ENCODE results near the gene ANGEL1. TPM values are rescaled to one million over a fixed set of nuclear protein-coding genes. Genes with fewer than 3 reads are reported as not detected.
A peak's percentile ranks its signal among the peaks of the same experiment; 100 is the strongest.

ANGEL1 gene, protein sequence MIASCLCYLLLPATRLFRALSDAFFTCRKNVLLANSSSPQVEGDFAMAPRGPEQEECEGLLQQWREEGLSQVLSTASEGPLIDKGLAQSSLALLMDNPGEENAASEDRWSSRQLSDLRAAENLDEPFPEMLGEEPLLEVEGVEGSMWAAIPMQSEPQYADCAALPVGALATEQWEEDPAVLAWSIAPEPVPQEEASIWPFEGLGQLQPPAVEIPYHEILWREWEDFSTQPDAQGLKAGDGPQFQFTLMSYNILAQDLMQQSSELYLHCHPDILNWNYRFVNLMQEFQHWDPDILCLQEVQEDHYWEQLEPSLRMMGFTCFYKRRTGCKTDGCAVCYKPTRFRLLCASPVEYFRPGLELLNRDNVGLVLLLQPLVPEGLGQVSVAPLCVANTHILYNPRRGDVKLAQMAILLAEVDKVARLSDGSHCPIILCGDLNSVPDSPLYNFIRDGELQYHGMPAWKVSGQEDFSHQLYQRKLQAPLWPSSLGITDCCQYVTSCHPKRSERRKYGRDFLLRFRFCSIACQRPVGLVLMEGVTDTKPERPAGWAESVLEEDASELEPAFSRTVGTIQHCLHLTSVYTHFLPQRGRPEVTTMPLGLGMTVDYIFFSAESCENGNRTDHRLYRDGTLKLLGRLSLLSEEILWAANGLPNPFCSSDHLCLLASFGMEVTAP
- 31.7 and 44.0 TPM in 2 replicates for total RNA-seq (2021)
- percentile 71 among the genes with signal in this experiment for Bru-seq, nascent RNA
- BruChase-seq, experiment 1, labeled RNA remaining after a 2-hour chase = percentile 67 among the genes with signal in this experiment
- percentile 79 among the genes with signal in this experiment for BruChase-seq, experiment 2, labeled RNA remaining after a 6-hour chase
- long read RNA-seq, full-length matches to known transcripts = 39 of 55 reads
- long read RNA-seq, partial matches to known transcripts = 6 of 55 reads
- long read RNA-seq, other reads (novel, unspliced or antisense) = 10 of 55 reads

DNA sequence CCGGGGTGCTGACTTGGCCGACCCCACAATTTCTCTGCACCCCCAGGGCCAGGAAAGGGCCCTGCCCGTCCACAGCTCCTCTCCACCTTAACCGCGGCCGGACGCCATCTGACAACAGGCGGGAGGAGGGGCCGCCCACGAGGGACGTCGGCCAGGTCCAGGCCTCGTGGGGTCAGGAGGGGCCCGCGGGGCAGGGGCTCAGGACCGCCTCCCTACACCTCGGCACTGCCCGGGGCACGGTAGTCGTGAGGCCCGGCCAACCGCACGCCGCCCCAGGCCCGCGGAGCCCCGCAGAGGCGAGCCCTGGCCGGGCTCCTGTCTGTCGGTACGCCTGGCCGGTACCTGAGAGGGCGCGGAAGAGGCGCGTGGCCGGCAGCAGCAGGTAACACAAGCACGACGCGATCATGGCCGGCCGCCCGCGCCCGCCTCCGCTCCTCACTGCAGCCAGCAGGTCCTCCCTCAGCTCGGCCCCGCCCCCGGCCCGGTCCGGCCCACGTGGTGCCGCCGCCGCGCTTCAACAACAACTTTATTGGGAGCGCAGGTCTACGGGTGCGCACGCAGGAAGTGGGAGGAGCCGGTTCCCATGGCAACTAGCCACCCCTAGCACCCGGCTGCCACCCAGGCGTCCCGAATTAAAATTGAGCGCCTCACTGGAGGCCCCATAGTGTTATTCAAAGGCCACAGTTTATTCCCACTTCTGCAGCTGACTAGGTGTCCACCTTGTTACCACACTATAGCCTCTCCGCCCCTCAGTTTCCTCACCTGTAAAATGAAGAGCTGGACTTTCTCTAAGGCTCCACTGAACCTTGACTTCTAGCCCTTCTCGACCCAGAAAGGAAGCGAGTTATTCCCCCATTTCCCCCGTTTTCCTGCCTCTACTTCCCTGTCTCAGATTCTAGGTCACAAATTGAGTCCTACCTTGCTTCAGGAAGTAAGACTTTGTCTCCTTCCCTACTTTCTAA lies at the start of gene ANGEL1:
ANGEL1 (minus strand) TSS at position 461 of the 962 bp plus-strand sequence; CDS start at position 406, 55 bp downstream.
- intact Hi-C loops (cut with micrococcal nuclease; ENCODE audit: unreplicated experiment) = loop anchor here (1.0 to 2.0 kb wide), 4 partner anchors 39 to 645 kb away; partner anchors contain the start of genes CIPC, GSTZ1 and VIPAS39
- CTCF ChIA-PET = interaction anchor here (0.7 to 1.7 kb wide), 3 partner anchors 28 to 311 kb away, joined by 3 to 11 read pairs (median 4); no protein-coding TSS in a partner anchor

DNA sequence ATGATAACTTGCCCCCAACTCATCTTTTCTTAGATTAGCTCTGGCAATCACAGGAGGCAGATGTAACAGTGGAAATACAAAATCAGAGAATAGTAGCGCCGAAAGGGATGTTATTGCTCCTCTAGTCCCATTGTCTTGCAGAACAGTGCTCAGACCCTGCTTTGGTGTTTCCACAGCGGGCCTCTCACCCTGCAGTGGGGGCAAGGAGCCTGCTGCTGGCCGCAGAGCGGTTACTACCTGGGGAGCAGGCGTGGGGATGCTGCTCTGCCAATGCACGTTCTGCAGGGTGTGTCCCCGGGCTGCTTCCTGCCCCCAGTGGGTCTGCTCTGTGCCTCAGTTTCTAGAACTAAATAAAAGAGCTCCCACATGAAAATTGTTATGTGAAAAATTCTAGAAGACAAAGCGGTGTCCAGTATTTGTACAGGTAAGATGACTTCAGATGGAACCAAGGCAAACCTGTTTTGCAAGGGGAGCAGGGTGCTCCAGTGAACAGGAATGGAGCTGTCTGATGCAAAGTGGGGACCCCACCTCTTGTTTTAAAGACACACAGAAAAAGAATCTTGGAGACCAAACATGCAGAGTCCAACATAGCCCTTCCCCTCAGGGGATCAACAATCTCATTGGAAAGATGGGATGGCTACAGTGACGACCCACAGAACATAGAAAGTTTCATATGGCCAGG lies 49.0 kb upstream of the ANGEL1 start:
- Histone ChIP-seq H3K4me3 (no peak overlapping the region), H3K4me2 (no peak overlapping the region), H4K20me1 (ENCODE audit: insufficient read depth) (no peaks in the 10 kb centered on the region), H3K9me3 (ENCODE audit: insufficient read depth, low read depth) (no peaks in the 10 kb centered on the region), H3K4me1 (replicated peaks; ENCODE audit: insufficient read depth) (no peaks in the 10 kb centered on the region; the same call in 1 of the 2 replicates), H2AFZ (no peak overlapping the region), H3K79me2 (ENCODE audit: low read depth) (no peaks in the 10 kb centered on the region), H3K27ac (no peak overlapping the region), H3F3A (ENCODE audit: insufficient read depth, low read depth) (no peaks in the 10 kb centered on the region), H3K9me2 (ENCODE audit: insufficient read depth) (no peaks in the 10 kb centered on the region), H3K27me3 (ENCODE audit: insufficient read depth, low read depth) (peaks cover 76% of the 10 kb centered on the region), H3K36me3 (ENCODE audit: low read depth) (no peaks in the 10 kb centered on the region)
- BruUV-seq (replicated peaks) = no TSS peak
- intact Hi-C loops (cut with micrococcal nuclease; ENCODE audit: unreplicated experiment) = no loop called here
- POLR2A ChIA-PET (ENCODE audit: unreplicated experiment) = interaction anchor here (0.5 kb wide), 1 partner anchor 276 kb away, joined by 3 read pairs; no protein-coding TSS in a partner anchor
- DNase-seq = no peak
- TF ChIP-seq, protein P1, sequence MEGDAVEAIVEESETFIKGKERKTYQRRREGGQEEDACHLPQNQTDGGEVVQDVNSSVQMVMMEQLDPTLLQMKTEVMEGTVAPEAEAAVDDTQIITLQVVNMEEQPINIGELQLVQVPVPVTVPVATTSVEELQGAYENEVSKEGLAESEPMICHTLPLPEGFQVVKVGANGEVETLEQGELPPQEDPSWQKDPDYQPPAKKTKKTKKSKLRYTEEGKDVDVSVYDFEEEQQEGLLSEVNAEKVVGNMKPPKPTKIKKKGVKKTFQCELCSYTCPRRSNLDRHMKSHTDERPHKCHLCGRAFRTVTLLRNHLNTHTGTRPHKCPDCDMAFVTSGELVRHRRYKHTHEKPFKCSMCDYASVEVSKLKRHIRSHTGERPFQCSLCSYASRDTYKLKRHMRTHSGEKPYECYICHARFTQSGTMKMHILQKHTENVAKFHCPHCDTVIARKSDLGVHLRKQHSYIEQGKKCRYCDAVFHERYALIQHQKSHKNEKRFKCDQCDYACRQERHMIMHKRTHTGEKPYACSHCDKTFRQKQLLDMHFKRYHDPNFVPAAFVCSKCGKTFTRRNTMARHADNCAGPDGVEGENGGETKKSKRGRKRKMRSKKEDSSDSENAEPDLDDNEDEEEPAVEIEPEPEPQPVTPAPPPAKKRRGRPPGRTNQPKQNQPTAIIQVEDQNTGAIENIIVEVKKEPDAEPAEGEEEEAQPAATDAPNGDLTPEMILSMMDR (conservative IDR thresholded peaks at IDR 0.05) = no peak
- no peak for TF ChIP-seq EZH2 (IDR thresholded peaks at IDR 0.05; ENCODE audit: low read depth)
- CTCF ChIA-PET = no interaction called here

More for the DNA sequence above, at the start of gene ANGEL1:
- H3K27me3 ChIP-seq (ENCODE audit: insufficient read depth, low read depth) = peaks cover 19% of the 10 kb centered on the region
- H3K9me2 ChIP-seq (ENCODE audit: insufficient read depth) = no peaks in the 10 kb centered on the region
- 0 out of 2 replicates have a peak, but pooled peaks cover 2% of the 10 kb centered on the region for H3K36me3 ChIP-seq (ENCODE audit: low read depth)
- peak within 1 kb of the TSS; percentile 89 for H2AFZ ChIP-seq
- H4K20me1 ChIP-seq (ENCODE audit: insufficient read depth) = peaks cover 5% of the 10 kb centered on the region
- H3K9me3 ChIP-seq (ENCODE audit: insufficient read depth, low read depth) = no peaks in the 10 kb centered on the region
- BruUV-seq (replicated peaks) = no TSS peak
- H3K4me1 ChIP-seq (replicated peaks; ENCODE audit: insufficient read depth) = peaks cover 14% of the 10 kb centered on the region
- H3K4me3 ChIP-seq = peak within 1 kb of the TSS; percentile 74
- no peak within 1 kb of the TSS for H3K27ac ChIP-seq
- no peak for TF ChIP-seq EZH2 (IDR thresholded peaks at IDR 0.05; ENCODE audit: low read depth)
- TF ChIP-seq, protein P1 (conservative IDR thresholded peaks at IDR 0.05) = no peak
- peak within 1 kb of the TSS; percentile 92 for H3K4me2 ChIP-seq
- peaks cover 16% of the 10 kb centered on the region for H3K79me2 ChIP-seq (ENCODE audit: low read depth)
- peak; percentile 85 to 100 for DNase-seq
- POLR2A ChIA-PET (ENCODE audit: unreplicated experiment) = interaction anchor here (0.6 to 0.7 kb wide), 5 partner anchors 13 to 894 kb away, joined by 3 to 8 read pairs (median 4); no protein-coding TSS in a partner anchor
- peaks cover 10% of the 10 kb centered on the region; the same call in 1 of the 2 replicates for H3F3A ChIP-seq (ENCODE audit: insufficient read depth, low read depth)
